Measurements from ENCODE around the gene CDC6. TPM values are rescaled to one million over a fixed set of nuclear protein-coding genes. Genes with fewer than 3 reads are reported as not detected.
"Not testable (repeated sequence)": the region's sequence is repeated elsewhere in the genome, so short reads cannot be mapped to it uniquely, and the experiment has no call there.

CDC6 gene
- total RNA-seq, 1 experiment from 2014 or later: 97.8 TPM

DNA sequence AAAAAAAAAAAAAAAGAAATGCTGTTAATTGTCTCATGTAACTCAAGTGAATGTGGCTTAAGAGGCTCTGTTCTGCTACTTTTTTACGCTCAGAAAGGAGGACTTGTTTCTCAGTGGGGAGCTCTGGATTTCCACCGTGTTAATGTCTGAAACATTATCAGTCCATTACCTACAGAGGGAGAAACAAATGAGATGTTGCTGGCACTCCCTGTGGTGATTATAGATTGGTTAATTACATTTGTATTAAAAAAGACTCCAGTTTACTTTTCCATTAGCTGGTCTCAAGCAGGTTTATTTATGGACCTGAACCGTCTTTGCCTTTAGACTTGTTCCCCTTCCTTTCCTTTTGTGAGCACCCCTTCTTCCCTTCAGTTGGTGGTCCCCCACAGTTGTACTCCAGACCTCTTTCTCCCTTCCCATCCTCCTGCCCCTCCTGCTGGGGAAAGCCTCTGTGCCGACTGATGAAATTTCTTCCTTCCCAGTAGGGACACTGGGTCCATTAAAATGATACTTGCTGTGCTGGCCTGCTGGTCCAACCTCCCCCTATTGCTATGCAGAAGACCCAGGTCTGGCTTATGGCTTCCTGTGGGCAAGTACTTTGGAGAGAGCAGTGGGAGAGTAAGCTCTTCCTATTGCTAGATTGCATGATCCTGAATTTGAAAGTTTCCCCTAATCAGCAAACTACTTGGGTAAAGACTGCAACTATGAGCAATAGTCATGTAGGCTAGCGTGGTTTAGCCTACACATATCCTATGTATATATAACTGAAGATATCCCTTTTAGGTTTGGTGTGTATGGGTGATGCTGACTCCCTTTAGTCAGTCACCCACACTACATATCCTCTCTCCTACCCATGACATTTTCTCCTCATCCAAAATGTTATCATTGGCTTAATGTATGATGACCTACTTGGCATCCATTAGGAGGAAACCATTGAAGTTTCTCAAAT lies 8.1 kb downstream of the CDC6 start:
- Histone ChIP-seq H3K36me3 (peaks cover 96% of the 10 kb centered on the region), H3K27ac (no peak overlapping the region), H3K4me3 (no peak overlapping the region), H3K9me3 (replicated peaks) (0 out of 2 replicates have a peak, but pooled peaks cover 2% of the 10 kb centered on the region), H3K27me3 (replicated peaks) (no peaks in the 10 kb centered on the region), H3K4me1 (replicated peaks) (no peaks in the 10 kb centered on the region)
- DNase-seq (ENCODE audit: low read depth in 1 of 2, low spot score in 2 of 2): no peak

DNA sequence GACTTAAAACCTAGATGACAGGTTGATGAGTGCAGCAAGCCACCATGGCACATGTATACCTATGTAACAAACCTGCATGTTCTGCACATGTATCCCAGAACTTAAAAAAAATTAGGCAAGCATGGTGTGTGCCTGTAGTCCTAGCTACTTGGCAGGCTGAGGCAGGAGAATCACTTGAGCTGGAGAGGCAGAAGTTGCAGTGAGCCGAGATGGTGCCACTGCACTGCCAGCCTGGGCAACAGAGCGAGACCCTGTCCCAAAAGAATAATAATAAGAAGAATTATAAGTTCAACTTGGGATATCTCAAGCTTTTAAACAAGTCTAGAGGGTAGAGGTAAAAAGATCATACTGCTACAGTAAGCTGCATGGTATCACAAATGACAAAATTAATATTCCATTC lies 9.8 kb downstream of the CDC6 start:
- no peak for DNase-seq (ENCODE audit: low read depth in 1 of 2, low spot score in 2 of 2)
- Histone ChIP-seq H3K27ac (no peak overlapping the region), H3K36me3 (peaks cover 96% of the 10 kb centered on the region), H3K4me3 (no peak overlapping the region), H3K9me3 (replicated peaks) (0 out of 2 replicates have a peak, but pooled peaks cover 2% of the 10 kb centered on the region), H3K27me3 (replicated peaks) (no peaks in the 10 kb centered on the region), H3K4me1 (replicated peaks) (peaks cover under 1% of the 10 kb centered on the region)

DNA sequence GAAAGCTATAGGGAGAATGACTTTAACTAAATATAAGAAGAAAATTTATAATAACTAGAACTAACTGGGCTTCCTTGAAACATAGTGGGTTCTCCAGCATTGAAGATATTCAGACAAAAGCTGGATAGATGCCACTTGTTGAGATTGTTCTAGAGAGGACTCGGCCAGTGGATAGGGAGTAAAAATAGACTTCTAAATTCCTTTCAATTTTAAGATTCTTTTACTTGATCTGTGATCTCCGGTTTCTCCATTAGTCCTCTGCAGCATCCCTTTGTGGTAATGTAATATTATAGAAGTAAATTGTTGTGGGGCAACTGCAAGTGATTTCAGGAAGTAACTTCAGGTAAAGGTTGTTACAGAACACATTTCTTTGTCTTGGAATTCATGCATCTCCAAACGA lies 11.0 kb downstream of the CDC6 start:
- H3K4me1 ChIP-seq (replicated peaks): peaks cover 12% of the 10 kb centered on the region
- no peak overlapping the region for H3K27ac ChIP-seq

DNA sequence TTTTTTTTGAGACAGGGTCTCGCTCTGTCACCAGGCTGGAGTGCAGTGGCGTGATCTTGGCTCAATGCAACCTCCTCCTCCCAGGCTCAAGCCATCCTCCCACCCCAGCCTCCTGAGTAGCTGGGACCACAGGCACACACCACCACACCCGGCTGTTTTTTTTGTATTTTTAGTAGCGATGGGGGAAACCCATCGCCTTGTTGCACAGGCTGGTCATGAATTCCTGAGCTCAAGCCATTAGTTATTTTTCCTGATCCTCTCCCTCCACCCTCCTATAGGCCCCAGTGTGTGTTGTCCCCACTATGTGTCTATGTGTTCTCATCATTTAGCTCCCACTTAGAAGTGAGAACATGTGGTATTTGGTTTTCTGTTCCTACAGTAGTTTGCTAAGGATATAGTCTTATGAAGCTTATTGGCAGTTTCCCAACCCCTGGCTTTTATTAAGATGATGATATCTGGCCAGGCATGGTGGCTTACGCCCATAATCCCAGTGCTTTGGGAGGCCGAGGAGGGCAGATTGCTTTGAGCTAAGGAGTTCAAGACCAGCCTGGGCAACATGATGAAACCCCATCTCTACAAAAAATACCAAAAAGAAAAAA lies 11.6 kb downstream of the CDC6 start:
- H3K27ac ChIP-seq; DNase-seq (ENCODE audit: low read depth in 1 of 2, low spot score in 2 of 2); H3K4me3 ChIP-seq; H3K9me3 ChIP-seq (replicated peaks); H3K27me3 ChIP-seq (replicated peaks): not testable (repeated sequence)
- H3K4me1 ChIP-seq (replicated peaks): peaks cover 18% of the 10 kb centered on the region
- H3K36me3 ChIP-seq: peaks cover 89% of the 10 kb centered on the region

More for the DNA sequence above, 11.0 kb downstream of the CDC6 start:
- Histone ChIP-seq H3K36me3 (peaks cover 94% of the 10 kb centered on the region), H3K9me3 (replicated peaks) (0 out of 2 replicates have a peak, but pooled peaks cover 2% of the 10 kb centered on the region), H3K27me3 (replicated peaks) (no peaks in the 10 kb centered on the region), H3K4me3 (no peak overlapping the region)
- no peak for DNase-seq (ENCODE audit: low read depth in 1 of 2, low spot score in 2 of 2)

DNA sequence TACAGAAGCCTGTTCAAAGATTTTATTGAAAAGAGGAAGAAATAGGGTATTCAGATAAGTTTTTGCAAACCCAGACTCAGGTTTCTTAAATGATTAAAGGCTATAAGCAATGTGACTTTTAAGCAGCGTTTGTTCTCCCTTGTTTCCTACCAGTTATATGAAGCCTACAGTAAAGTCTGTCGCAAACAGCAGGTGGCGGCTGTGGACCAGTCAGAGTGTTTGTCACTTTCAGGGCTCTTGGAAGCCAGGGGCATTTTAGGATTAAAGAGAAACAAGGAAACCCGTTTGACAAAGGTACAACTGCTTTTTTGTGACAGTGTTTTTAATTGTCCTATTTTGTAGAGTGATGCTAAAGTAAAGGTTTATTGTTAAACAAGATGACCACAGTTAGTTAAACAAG lies 13.6 kb downstream of the CDC6 start:
- Histone ChIP-seq H3K36me3 (peaks cover 69% of the 10 kb centered on the region), H3K4me3 (no peak overlapping the region), H3K27me3 (replicated peaks) (no peaks in the 10 kb centered on the region), H3K27ac (no peak overlapping the region), H3K4me1 (replicated peaks) (peaks cover 36% of the 10 kb centered on the region), H3K9me3 (replicated peaks) (0 out of 2 replicates have a peak, but pooled peaks cover 2% of the 10 kb centered on the region)
- DNase-seq (ENCODE audit: low read depth in 1 of 2, low spot score in 2 of 2): no peak

DNA sequence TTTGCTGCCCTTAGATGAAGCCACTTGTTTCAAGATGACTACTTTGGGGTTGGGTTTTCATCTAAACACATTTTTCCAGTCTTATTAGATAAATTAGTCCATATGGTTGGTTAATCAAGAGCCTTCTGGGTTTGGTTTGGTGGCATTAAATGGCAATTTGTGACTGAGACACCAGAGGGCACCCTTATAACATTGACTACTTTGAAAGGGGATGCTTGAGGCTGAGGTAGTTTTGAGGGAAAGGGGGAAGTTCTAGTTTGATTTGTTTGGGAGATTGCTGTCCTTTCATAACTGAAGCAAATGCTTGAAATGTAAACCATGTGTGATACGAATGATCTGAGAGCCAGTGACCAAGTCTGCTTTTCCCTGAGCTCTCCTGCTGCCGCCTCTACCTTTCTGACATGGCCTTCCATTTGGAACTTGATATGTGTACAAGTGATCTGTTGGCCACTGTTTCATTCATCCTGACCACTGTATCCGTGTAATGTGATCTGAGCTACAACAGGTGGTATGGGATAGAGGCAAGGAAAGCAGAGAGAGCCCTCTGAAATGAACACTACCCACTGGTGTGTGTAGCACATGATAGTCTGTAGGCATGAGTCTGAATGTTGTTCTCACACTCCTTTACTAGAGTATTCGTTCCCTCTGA lies 15.5 kb downstream of the CDC6 start:
- Histone ChIP-seq H3K27ac (peak overlapping the region; percentile 79), H3K9me3 (replicated peaks) (no peaks in the 10 kb centered on the region), H3K4me1 (replicated peaks) (peaks cover 54% of the 10 kb centered on the region), H3K36me3 (peaks cover 50% of the 10 kb centered on the region), H3K4me3 (no peak overlapping the region), H3K27me3 (replicated peaks) (no peaks in the 10 kb centered on the region)
- DNase-seq (ENCODE audit: low read depth in 1 of 2, low spot score in 2 of 2): peak; percentile 54 to 76

DNA sequence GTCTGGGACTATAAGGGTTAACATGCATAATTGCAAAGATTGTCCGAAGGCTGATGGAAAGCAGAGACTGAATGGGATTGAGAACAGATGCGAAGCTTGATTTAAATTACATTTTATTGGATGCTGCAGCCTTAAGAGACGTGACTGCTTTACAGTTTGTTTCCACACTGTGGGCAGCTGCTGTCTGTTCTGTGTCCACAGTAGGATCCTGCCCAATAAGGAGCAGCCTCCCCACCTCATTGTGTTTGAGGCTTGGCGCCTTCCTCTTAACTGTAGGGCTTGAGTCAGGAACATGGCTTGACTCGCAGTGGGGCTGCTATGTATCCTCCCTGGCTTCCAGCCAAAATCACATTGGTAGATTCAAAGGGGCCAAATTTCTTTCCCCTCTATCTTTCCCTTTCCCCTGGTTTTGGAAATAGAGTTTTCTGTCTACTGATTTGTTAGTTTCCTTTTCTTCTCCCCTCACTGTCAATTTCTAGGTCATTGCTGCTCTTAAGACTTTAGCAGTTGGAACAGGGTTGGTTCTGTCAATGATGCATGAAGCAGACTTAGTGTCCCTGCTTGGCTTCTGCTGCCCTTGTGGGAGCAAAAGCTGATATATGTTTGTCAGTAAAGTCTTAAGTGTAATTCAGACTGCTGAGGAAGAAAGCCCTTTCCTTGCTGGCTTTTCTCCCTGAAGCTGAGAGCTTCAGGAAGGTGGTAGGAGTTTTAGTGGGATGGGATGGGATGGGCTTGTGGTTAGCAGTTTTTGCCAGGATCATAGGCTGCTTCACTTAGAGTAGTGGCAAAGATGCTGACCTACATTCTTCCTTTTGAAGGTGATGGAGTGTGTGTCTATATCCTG lies 16.3 kb downstream of the CDC6 start:
- Histone ChIP-seq H3K27me3 (replicated peaks) (no peaks in the 10 kb centered on the region), H3K27ac (peak overlapping the region; percentile 79), H3K4me1 (replicated peaks) (peaks cover 62% of the 10 kb centered on the region), H3K4me3 (no peak overlapping the region), H3K9me3 (replicated peaks) (no peaks in the 10 kb centered on the region), H3K36me3 (peaks cover 43% of the 10 kb centered on the region)
- peak; percentile 84 to 88 for DNase-seq (ENCODE audit: low read depth in 1 of 2, low spot score in 2 of 2)

DNA sequence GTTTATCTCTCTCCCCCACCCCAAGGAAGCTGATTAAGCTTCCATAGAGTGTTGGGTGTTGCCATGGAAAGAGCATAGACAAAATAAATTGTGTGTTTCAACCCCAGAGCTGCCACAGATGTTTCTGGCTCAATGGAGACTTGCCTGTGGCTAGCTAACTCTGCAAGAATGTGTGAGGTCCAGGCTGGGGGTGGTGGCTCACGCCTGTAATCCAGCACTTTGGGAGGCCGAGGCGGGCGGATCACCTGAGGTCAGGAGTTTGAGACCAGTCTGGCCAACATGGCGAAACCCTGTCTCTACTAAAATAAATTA lies 16.8 kb downstream of the CDC6 start:
- not testable (repeated sequence) for H3K9me3 ChIP-seq (replicated peaks); H3K4me3 ChIP-seq; H3K27me3 ChIP-seq (replicated peaks)
- Histone ChIP-seq H3K36me3 (peaks cover 40% of the 10 kb centered on the region), H3K4me1 (replicated peaks) (peaks cover 68% of the 10 kb centered on the region), H3K27ac (peak overlapping the region; percentile 79)
- DNase-seq (ENCODE audit: low read depth in 1 of 2, low spot score in 2 of 2): peak; percentile 92 to 94

DNA sequence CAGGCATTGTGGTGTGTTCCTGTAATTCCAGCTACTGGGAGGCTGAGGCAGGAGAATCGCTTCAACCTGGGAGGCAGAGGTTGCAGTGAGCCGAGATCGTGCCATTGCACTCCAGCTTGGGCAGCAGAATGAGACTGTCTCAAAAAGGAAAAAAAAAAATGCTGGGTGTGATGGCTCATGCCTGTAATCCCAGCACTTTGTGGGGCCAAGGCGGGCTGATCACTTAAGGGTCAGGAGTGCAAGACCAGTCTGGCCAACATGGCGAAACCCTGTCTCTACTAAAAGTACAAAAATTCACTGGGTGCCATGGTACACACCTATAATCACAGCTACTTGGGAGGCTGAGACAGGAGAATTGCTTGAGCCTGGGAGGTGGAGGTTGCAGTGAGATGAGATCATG lies 17.2 kb downstream of the CDC6 start:
- H3K27me3 ChIP-seq (replicated peaks); H3K9me3 ChIP-seq (replicated peaks); H3K4me3 ChIP-seq: not testable (repeated sequence)
- Histone ChIP-seq H3K36me3 (peaks cover 37% of the 10 kb centered on the region), H3K4me1 (replicated peaks) (peaks cover 72% of the 10 kb centered on the region), H3K27ac (peak overlapping the region; percentile 79)
- DNase-seq (ENCODE audit: low read depth in 1 of 2, low spot score in 2 of 2): peak in 1 of 2 experiments; percentile 76

DNA sequence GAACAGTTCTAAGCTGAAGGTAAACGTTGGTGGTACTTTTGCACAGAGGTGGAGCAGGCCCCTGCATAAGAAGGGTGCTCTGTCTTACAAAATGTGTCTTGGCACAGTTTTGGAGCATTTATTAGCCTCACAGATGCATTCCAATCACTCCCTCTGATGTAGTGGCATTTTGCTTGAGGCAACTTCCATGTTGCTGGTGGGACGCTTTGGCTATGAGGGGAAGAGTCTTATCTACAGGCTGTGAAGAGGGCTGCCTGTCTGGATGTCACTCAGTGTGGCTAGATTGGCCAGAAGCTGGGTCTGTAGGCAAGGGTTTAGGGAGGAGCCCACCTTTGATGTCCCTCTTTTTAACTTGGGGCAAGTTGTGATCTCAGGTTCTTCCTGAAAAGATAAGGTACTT lies 18.7 kb downstream of the CDC6 start:
- no peak overlapping the region for H3K4me3 ChIP-seq
- H3K27me3 ChIP-seq (replicated peaks): no peaks in the 10 kb centered on the region
- H3K27ac ChIP-seq: peak overlapping the region; percentile 53
- no peak for DNase-seq (ENCODE audit: low read depth in 1 of 2, low spot score in 2 of 2)
- peaks cover 87% of the 10 kb centered on the region for H3K4me1 ChIP-seq (replicated peaks)
- no peaks in the 10 kb centered on the region for H3K9me3 ChIP-seq (replicated peaks)
- peaks cover 22% of the 10 kb centered on the region for H3K36me3 ChIP-seq

DNA sequence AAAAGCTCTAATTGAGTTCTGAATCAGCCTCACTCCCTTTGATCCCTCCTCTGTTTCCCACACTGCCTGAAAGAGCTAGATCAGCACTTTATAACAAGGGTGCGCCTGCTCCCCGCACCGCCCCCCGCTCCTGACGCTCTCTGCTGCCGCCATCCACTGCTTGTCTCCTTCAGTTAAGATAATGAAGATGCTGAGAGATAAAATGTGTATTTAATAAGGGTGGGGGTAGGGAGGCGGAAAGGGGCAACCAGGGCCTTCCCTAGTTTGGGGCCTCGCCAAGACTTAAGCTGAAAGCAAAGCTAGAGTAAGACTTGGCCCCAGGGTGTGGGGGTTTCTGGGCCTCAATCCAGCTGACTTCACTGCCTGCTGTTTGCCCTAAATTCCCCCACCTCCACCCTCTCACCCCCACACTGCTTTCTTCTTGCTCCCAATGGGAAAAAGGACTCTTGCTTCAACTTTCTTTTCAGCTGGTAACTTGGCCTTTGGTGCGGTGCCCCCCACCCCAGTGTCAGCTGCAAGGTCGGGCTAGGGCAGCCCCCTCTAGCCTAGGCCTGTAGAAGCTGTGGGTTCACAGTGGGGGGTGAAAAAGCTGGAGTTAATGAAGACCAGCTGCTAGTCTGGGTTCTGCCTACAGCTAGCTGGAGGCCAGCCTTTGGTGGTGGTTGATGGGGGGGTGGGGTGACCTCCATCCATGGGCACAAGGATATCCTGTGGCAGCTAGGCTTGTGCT lies 19.5 kb downstream of the CDC6 start:
- no peaks in the 10 kb centered on the region for H3K27me3 ChIP-seq (replicated peaks)
- peak; percentile 69 to 85 for DNase-seq (ENCODE audit: low read depth in 1 of 2, low spot score in 2 of 2)
- H3K4me1 ChIP-seq (replicated peaks): peaks cover 95% of the 10 kb centered on the region
- H3K27ac ChIP-seq: peak overlapping the region; percentile 53
- H3K9me3 ChIP-seq (replicated peaks): no peaks in the 10 kb centered on the region
- no peak overlapping the region for H3K4me3 ChIP-seq
- peaks cover 14% of the 10 kb centered on the region for H3K36me3 ChIP-seq

DNA sequence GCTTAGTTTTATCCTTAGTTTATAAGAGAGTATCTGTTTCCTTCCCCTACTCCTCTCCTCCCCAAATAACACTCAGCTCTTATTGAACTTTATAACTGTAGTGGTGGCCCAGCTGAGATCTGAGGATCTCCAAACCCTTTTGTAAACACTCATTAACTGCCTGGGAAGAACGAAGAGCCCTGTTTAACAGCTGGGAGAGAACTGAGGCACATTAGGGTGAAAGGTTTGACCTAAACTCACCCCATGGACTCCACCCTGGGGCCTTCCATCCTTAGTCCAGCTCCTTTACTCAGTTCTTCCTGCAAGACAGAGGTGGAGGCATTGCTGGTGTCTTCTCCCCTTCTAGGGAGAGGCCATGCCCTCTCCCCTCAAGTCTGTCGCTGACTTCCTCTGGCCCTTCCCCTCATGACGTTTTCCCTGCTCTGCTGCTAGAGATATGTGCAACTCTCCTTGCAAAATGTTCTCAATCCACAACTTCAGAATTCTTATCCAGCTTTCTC lies 20.1 kb downstream of the CDC6 start:
- Histone ChIP-seq H3K4me1 (replicated peaks) (peaks cover 98% of the 10 kb centered on the region), H3K9me3 (replicated peaks) (no peaks in the 10 kb centered on the region), H3K36me3 (peaks cover 8% of the 10 kb centered on the region), H3K27ac (peak overlapping the region; percentile 53; the same call in 1 of the 2 replicates), H3K27me3 (replicated peaks) (no peaks in the 10 kb centered on the region), H3K4me3 (no peak overlapping the region)
- no peak for DNase-seq (ENCODE audit: low read depth in 1 of 2, low spot score in 2 of 2)

Data from SJSA1 (cell line).